GM12892 (cell line): ENCODE data around the gene SEC14L2. TPM values are rescaled to one million over a fixed set of nuclear protein-coding genes. Genes with fewer than 3 reads are reported as not detected.

ENCODE experiments used
- DNase-seq: peaks from one replicate; pipeline ENCODE4 v3.0.0; 2011; ENCODE audit not compliant: insufficient read length
- FAIRE-seq: peaks from 2 replicates; lab custom pipeline; 2011; peaks lifted over from hg19 to GRCh38; lab: Jason Lieb, UNC
- POLR2A ChIP-seq: IDR thresholded peaks from 2 replicates; pipeline ENCODE4 v1.6.1; 2011; ENCODE audit warnings: low read depth, low read length, control low read depth
- POLR2AphosphoS5 ChIP-seq: IDR thresholded peaks from 2 replicates; pipeline ENCODE4 v1.6.1; 2011; ENCODE audit warnings: low read depth, low read length, control low read depth
- TAF1 ChIP-seq: IDR thresholded peaks from 2 replicates; pipeline ENCODE4 v1.6.1; 2011; ENCODE audit warnings: low read depth, mild to moderate bottlenecking, control low read depth, low read length, borderline replicate concordance
- polyA plus RNA-seq: library from polyadenylated mRNA; unstranded; fragments of >200 nt; gene quantifications from one replicate; pipeline ENCODE4 v1.2.1, GENCODE V29; 2012; ENCODE audit warnings: missing spikeins, inconsistent platforms; ENCODE audit not compliant: missing spikeins

SEC14L2 gene
- polyA plus RNA-seq: 2.9 TPM

DNA sequence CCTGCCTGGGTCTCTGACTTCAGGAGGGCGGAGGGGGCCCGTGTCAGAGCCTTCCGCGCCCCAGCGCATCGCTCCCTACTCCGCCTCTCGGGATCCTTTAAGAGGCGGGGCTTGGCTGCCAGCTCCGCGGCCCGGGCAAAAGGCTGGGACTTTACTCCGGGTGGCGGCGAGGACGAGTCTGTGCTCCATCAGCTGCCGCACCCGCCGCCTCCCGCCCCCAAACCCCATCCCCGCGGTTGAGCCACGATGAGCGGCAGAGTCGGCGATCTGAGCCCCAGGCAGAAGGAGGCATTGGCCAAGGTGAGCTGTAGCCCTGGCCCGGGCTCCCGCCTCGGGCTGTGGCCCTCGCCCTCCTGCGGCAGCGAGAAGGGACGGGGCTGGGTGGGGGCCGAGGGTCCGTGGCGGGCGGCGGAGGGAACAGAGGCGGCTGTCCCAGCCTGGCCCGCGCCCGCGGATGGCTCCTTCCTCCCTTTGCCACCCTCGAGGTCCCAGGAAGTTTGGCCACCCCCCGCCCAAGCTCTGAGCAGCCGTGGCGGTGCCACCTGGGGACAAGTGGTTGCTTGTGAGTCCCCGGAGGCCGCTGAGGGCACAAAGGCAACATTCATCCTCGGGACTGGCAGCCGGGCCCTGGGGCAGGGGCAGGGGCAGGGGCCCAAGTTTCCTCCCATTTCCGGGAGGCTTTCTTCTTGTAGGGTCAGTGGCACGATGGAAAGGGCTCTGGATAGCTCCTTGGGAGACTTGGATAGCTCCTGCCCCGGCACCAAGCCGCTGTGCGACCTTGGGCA is at the start of gene SEC14L2:
Gene SEC14L2 (plus strand): TSS at position 148 of the 785 bp plus-strand sequence. CDS start 99 bp downstream, at position 247.
- no peak for TF ChIP-seq POLR2A
- TF ChIP-seq POLR2AphosphoS5: no peak
- TF ChIP-seq TAF1: no peak
- DNase-seq (no peak), FAIRE-seq (peak; percentile 50)

DNA sequence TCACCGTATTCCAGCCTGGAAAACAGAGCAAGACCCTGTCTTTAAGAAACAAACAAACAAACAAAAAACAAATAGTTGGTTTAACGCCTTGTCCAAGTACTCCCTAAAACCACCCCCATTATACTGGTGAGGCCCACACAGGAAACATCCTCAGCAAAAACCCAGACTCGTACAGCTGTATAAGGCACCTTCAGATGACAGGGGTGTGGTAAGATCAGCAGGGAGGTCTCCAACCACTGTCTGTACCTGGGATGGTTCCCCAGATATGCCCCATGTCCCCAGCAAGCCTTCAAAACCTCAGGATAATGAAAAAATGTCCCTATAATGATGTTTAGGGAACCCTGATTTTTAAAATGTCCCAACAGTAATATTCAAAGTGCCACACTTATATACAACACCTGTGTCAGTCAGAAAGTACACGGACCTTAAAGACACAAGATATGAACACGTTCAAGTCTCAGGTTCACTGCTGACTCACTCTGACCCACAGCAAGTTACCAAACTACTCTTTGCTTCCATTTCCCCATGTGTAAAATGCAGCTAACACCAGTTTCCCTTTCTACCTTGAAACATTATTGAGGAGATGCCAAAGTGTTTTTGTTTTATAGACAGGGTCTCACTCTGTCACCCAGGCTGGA is 49.4 kb upstream of the SEC14L2 start:
- no peak for TF ChIP-seq TAF1
- TF ChIP-seq POLR2A: no peak
- FAIRE-seq: peak; percentile 78
- no peak for DNase-seq

DNA sequence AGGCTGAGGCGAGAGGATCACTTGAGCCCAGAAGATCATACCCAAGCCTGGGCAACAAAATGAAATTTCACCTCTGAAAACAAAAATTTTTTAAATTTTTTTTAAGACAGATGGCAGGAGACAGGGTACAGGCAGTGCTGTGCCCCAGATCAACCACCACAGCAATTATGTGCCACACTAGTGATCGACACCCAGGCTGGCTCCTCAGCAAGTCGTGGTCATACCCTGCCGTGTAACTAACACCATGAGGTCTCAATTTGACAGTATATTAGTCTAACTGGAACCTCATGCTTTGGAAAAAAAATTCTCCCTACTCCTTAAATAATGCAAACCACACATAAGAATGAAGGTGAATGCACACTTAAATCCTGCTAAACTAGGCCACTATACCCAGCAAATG is 48.4 kb upstream of the SEC14L2 start:
- no peak for DNase-seq
- no peak for FAIRE-seq
- TF ChIP-seq TAF1 (no peak), POLR2A (no peak), POLR2AphosphoS5 (no peak)

DNA sequence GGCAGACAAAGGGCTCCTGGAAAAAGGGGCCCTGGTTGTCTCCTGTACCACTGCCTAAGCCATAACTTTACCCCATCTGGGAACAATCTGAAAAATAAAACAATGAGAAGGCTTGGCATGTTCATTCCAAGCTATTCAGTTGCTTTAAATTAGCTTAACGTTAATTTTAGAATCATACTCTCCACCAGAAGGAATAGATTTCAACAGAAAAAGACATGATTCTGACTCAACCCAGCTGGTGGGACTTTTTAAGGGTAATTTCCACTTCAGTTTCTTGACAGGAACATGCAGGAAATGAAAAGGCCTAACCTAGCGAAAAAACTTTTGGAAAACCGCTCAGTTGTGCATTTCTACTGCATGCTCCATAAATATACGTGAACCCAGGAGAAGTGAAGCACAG is 48.0 kb upstream of the SEC14L2 start:
- TF ChIP-seq POLR2AphosphoS5 (no peak), TAF1 (no peak)
- DNase-seq (no peak), FAIRE-seq (peak; percentile 62)

DNA sequence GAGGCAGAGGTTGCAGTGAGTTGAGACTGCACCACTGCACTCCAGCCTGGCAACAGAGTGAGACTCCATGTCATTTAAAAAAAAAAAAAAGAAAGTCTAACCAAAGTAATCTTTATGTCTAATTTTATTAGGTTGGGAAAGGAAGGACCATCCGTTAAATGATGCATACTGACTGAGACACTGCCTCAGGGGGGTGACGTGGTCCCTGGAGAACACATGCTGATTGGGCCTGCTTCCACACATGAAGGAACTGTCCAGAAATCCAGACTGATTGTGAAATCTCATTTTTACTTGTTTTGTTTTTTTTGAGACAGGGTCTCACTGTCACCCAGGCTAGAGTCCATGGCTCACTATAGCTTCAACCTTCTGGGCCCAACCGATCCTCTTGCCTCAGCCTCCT is 45.6 kb upstream of the SEC14L2 start:
- TF ChIP-seq POLR2A: no peak
- no peak for TF ChIP-seq TAF1
- no peak for FAIRE-seq

DNA sequence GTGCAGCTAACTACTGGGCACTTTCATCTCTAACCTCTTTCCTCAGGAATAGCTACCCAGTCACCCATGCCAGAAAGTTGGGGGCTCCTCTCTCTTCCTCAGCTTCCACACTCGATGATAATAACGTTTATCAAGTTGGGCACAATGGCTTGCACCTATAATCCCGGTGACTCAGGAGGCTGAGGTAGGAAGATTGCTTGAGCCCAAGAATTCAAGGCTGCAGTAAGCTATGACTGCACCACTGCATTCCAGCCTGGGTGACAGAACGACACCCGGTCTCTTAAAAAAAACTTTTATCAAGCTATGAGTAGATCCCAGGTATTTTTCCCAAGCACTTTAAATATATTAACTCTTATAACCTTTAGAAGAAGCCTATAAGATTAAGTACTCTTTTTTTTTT is 42.2 kb upstream of the SEC14L2 start:
- TF ChIP-seq POLR2AphosphoS5 (no peak), POLR2A (no peak), TAF1 (no peak)
- DNase-seq (no peak), FAIRE-seq (no peak)

More for the DNA sequence above, 45.6 kb upstream of the SEC14L2 start:
- no peak for DNase-seq

DNA sequence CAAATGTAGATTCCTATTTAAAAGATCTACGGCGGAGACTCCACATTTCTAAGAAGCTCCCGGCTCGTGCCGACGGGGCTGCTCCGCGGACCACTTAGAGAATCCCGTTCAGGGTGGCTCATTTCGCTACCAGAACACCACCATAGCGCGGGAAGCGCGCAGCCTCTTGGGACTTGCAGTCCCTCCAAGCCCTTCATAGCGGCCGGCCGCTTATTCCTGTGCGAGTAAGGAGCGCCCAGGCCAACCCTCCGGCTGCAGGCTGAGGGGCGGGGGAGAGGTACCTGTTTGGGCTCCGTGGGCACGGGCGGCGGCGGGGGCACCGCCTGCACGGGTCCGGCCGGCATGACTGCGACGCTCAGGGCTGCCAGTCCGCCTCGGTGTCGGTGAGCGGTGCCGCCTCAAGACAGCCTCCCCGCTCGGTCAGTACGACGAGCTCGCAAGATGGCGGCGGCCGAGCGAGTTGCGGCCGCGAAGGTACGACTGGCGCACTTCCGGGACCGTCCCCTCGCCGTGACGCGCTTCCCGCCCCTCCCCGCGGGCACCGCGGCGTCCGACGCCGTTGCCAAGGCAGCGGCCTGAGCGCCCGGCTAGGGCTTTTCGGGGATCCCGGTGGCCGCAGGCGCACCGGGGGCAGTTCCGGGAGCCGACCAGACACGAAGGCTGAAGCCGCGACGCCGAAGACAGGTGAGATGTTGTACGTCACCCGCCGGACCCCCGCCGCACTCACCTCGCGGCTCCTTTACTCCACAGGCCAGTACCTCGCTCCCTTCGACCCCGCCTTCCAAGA is 40.2 kb upstream of the SEC14L2 start, which contains the start of the genes CCDC157 and SF3A1:
Gene CCDC157 (plus strand): TSS at position 559 of the 787 bp plus-strand sequence. CDS start 8,994 bp downstream, outside the sequence.
Gene SF3A1 (minus strand): TSS at position 446 of the 787 bp plus-strand sequence. CDS start 102 bp downstream, at position 344.
- peak; percentile 94 for TF ChIP-seq POLR2AphosphoS5
- peak; percentile 96 for TF ChIP-seq POLR2A
- peak; percentile 61; the same call in 1 of the 2 replicates for TF ChIP-seq TAF1
- FAIRE-seq: peak; percentile 100

DNA sequence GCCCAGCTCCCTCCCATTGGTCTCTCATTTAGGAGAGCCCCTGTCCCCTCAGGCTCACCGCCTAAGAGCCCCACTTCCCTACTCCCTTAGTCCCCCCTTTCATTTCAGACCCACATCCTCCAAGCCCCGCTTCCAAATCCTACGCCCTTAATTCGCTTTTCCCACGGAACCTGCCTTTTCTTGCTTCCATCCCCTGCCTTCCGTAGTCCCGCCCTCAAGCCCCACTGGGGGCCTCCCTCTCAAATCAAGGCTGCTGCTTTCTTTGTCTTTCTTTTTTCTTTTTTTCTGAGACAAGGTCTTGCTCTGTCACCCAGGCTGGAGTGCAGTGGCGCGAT is 39.6 kb upstream of the SEC14L2 start:
- no peak for TF ChIP-seq TAF1
- no peak for TF ChIP-seq POLR2A
- no peak for TF ChIP-seq POLR2AphosphoS5
- DNase-seq: no peak
- no peak for FAIRE-seq

More for the DNA sequence above, 40.2 kb upstream of the SEC14L2 start, which contains the start of the genes CCDC157 and SF3A1:
- peak; percentile 95 for DNase-seq

DNA sequence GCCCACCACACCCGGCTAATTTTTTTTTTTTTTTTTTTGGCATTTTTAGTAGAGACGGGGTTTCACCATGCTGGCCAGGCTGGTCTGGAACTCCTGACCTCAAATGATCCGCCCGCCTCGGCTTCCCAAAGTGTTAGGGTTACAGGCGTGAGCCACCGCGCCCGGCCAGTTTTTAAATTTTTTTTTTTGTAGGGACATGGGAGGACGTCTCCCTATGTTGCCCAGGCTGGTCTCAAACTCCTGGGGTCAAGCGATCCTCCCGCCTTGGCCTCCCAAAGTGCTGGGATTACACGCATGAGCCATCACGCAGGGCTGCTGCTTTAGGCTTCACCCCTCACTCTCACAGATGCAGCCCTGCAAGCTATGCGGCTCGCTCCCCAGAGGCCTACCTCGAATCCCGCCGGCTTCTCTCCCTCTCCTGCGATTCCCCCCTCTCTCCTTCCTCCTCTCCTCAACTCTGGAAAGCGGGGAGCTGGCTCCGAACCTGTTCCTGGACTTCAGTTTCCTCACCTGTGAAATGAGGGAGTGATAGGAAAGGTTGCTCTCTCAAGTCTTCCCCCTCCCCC is 39.1 kb upstream of the SEC14L2 start:
- TF ChIP-seq TAF1 (no peak), POLR2AphosphoS5 (no peak), POLR2A (no peak)
- no peak for DNase-seq
- no peak for FAIRE-seq

DNA sequence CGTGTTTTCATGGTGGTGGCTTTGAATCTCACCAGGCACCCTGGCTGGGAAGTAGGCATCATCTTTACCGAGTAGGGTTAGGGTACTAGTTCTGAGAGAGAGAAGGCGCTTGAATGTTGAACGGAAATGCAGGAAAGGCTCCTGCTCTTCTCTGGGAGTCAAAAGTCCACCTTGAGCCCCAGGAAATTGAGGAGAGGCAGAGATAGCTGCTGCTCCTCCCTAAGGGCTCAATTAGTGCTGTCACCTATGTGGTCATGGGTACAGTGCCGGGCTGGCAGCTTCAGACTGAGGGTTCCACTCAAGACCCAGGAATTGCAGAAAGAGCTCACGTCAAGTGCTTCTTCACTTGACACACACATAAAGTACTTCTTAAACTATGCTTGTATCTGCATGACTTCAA is 38.3 kb upstream of the SEC14L2 start:
- TF ChIP-seq POLR2AphosphoS5 (no peak), POLR2A (no peak), TAF1 (no peak)
- FAIRE-seq (no peak), DNase-seq (no peak)
